NCI-H2196 treated with DMSO at 0.1 percent for 48 hours (cell line): ENCODE measurements around the gene TBC1D14.
"Not testable (repeated sequence)": the region's sequence is repeated elsewhere in the genome, so short reads cannot be mapped to it uniquely, and the experiment has no call there.

Experiments
- DNase-seq: peaks from one replicate; lab custom pipeline; 2025; ENCODE audit not compliant: unreplicated experiment; lab: John Stamatoyannopoulos, UW

Gene TBC1D14

GRCh38 chr4:6967846-6968340, 58.3 kb downstream of the TBC1D14 start:
- no peak for DNase-seq

GRCh38 chr4:6968496-6968895, 58.9 kb downstream of the TBC1D14 start:
- DNase-seq: no peak

GRCh38 chr4:6969826-6970800, 60.5 kb downstream of the TBC1D14 start:
- no peak for DNase-seq

- no peak for DNase-seq
These were observed 62.1 kb downstream of the TBC1D14 start for GRCh38 chr4:6971536-6972374.

GRCh38 chr4:6972375-6972650, 62.7 kb downstream of the TBC1D14 start:
- DNase-seq: no peak

- no peak for DNase-seq
These were observed 63.3 kb downstream of the TBC1D14 start for GRCh38 chr4:6972911-6973310.

GRCh38 chr4:6974138-6974848, 64.7 kb downstream of the TBC1D14 start:
- DNase-seq: no peak

GRCh38 chr4:6977846-6978245, 68.2 kb downstream of the TBC1D14 start:
- not testable (repeated sequence) for DNase-seq

- DNase-seq: no peak
These were observed 74.0 kb downstream of the TBC1D14 start for GRCh38 chr4:6983544-6984142.

- no peak for DNase-seq
These were observed 75.2 kb downstream of the TBC1D14 start for GRCh38 chr4:6984612-6985425.

GRCh38 chr4:6986072-6986780, 76.6 kb downstream of the TBC1D14 start:
- no peak for DNase-seq

GRCh38 chr4:6986781-6987587, 77.4 kb downstream of the TBC1D14 start:
- DNase-seq: peak; percentile 83

- DNase-seq: no peak
These were observed 77.9 kb downstream of the TBC1D14 start for GRCh38 chr4:6987588-6987961.

GRCh38 chr4:6988016-6988715, 78.5 kb downstream of the TBC1D14 start:
- no peak for DNase-seq

- no peak for DNase-seq
These were observed 79.8 kb downstream of the TBC1D14 start for GRCh38 chr4:6989331-6989923.

GRCh38 chr4:6990661-6991060, 81.0 kb downstream of the TBC1D14 start:
- no peak for DNase-seq

- no peak for DNase-seq
These were observed 81.6 kb downstream of the TBC1D14 start for GRCh38 chr4:6991249-6991648.
